HG03060 (cell line): ENCODE results near the gene DNAJB11.
"Not testable (repeated sequence)": the region's sequence is repeated elsewhere in the genome, so short reads cannot be mapped to it uniquely, and the experiment has no call there.

ENCODE experiments used
- ATAC-seq: cut with Tn5 transposase; IDR thresholded peaks from one replicate; pipeline ENCODE4 v1.9.1; 2021; ENCODE audit warnings: low read depth, moderate number of reproducible peaks; ENCODE audit not compliant: unreplicated experiment

DNAJB11 gene

DNA sequence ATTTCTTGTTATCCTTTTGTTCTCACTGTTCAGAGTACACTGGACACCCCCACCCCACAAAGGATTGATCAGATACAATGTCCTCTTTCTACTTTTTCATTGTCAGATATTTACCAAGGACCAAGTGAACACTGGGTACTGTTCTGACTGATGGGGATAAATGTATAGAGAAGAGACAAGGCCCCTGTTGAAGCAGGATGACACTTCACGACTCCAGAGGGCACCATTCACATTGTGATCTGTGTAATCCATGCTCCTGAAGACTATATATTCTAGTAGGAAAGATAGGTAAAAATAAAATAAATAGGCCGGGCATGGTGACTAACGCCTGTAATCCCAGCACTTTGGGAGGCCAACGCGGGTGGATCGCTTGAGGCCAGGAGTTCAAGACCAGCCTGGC, 19.1 kb upstream of the DNAJB11 start:
- no peak for ATAC-seq

DNA sequence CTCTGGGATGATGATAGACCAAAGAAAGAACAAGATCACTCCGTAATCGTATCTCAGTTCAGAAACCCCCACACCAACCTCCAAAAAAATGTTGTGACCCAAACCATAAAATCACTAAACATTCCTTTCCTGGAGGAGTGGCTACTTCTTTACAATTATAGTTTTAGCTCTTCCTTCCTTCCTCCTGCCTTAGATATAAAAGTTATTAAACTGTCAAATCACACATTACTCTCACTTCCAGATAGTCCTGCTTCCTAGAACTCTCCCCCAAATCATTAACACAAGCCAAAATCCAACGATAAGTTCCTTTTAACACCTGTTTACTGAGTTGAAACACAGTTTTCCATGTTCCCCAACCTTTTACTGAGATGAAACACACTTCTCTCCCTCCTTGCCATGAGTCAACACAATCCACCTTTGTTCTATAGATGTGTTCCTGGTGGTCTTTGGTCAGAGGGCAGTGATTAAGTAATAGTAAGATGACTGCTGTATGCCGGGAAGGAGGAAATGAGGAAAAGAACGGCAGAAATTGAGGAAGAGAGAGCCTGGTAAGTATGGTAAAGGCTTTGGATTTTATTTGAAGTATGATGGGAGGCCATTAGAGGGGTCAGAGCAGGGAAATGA, 18.0 kb upstream of the DNAJB11 start:
- no peak for ATAC-seq

DNA sequence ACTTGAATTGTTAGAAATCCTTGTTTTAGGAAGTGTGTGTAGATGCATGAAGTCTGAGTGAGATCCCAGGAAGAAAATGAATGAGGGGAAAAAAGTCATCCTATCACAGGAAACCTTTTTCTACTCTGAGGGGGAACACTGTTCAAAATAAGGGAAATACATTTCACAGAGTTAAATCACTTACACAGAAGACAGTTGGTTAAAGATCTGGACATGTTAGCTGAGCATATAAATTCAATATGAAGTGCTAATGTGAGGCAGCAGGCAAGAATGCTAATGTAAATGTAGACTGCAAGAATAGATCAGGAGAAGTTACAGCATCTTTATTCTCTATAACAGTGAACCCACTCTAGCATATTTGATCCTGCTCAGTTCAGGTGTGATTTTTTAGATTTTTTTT, 5.9 kb upstream of the DNAJB11 start:
- no peak for ATAC-seq

DNA sequence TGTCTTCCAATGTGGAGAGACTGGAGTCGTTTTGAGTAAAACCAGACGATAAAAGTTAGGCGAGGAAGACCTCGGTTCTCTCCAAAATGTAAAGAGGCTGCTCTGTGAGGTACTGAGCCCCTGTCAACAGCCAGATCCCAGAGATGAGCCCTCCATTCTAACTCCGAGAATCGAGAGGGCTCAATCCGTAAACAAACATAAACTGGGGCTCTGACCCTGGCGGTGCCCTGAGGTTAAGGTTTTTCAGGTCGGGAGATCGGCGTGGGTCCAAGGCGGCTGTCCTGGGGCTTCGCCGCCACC, 3.8 kb upstream of the DNAJB11 start:
- ATAC-seq = no peak

DNA sequence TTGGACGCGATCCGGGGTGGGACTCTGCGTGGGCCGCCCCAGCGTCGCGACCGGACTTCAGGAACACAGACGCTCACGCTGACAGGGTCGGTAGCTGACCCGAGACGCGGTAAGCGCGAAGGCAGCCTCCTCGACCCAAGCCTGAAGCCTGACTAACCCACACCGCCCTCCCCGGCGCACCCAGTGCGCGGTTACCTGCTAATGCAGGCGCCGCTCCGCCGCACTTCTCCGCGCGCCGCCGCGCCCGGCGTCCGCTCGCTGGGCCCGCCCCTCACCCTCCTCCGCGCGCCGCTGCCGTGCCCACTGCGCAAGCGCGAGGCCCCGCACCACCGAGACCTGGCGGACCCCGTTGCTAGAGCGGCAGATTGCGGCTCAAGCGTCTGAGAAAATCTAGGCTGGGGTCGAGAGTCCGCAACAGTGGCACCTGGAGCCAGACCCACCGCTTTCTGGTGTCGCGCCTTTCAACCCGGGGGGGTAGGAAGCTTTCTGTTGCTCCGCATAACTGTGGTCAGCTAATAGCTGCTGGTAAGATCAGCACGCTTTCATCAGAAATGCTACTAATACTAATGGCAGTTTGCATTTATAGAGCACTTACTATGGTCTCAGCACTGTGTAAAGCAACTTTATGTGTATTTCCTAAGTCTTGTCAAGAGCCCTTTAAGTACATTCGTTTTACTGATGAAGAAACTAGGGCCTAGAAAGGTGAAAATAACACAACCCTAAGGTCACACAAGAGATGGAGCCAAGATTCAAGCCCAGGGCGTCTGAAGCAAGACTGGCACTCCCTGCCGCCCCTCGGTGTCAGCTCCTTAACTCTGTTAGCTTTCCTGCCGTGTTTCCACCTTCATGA, 3.2 kb upstream of the DNAJB11 start, which contains the start of gene TBCCD1:
Gene TBCCD1, minus strand, starts transcription at position 268 of the 850 bp plus-strand sequence. CDS start 3,010 bp downstream, outside the sequence.
- ATAC-seq = peak; percentile 26

DNA sequence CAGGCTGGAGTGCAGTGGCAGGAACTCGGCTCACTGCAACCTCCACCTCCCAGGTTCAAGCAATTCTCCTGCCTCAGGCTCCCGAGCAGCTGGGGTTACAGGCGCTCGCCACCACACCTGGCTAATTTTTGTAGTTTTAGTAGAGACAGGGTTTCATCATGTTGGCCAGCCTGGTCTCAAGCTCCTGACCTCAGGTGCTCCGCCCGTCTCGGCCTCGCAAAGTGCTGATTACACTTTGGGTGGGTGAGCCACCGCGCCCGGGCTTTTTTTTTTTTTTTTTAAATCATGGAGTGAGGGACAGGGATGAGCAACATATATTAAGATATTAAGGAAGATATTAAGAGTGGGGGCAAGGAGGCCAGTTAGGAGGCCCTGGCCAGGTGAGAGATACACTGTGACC, 1.2 kb upstream of the DNAJB11 start:
- not testable (repeated sequence) for ATAC-seq

DNA sequence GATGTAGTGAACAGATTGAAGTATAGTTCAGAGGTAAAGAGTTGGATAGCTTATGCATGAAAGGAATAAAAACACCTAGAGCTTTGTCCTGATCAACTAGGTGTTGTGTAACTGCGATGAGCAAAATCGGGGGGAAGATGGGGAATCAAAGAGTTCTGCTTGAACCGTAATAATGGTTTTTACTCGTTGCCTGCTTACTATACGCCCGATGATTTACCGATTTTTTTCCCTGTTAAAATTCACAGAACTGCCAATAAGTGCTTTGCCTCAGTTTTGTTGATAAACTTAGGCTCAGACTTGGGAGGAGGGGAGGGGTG, 783 bp upstream of the DNAJB11 start:
- ATAC-seq = no peak

DNA sequence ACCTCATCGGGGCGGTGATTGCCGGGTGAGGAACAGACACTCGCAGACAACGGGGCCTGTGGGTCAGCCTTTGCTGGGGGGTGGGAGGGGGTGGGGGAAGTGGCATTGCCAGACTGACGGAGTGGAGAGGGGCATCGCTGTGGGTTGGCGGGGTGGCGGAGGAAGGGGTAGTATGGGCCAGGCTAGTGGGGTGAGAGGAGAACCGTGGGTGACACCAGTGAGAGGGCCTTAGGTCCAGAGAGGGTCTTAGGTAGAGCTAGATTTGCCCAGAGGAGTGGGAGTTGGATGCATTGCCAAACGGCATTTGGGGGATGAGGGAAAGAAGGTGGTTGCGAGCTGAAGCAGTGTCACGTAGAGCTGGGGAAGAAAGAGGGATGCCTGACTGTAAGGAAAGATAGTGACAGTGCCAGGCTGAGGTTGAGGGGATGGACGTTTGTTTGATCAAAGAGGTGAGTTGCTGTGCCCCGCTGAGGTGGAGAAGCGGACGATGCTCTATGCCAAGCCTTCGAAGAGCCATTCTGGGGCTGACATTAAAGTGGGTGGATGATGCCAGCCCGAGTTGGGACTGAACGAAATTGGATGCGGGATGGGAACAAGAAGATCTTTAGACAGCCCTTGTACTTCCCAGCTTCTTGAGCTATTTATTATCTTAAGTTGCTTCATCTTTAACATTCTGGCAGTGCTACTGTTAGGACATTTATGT, 572 bp downstream of the DNAJB11 start:
- ATAC-seq = no peak

DNA sequence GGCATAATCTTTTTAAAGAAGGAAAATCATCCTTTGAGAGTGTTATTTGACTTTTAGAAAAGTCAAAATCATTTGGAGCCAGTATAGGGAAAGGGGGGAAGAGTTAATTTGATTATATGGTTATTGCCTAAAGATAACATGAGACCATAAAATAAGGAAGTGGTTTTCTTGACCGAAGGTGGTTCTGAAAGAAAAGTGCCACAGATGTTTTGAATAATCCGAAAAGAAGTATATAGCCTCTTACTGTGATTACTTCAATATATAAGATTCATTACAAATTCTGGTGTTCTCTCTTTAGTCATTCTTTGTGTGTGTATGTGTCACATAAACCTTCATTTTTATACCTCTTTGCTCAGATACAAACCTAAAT, 1.1 kb downstream of the DNAJB11 start:
- no peak for ATAC-seq

DNA sequence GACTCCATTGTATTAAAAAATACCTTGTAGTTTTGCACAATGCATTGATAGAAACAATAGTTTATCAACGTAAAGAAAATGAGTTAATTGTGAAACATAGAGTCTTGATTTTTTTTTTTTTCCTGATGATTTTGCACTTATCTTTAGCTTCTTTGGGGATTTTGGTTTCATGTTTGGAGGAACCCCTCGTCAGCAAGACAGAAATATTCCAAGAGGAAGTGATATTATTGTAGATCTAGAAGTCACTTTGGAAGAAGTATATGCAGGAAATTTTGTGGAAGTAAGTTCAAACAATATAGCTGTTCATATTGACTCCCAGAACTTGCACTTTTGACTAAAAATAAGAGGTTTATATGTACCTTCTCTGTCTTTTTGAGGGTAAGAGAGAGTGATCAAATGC, 7.0 kb downstream of the DNAJB11 start:
- no peak for ATAC-seq

DNA sequence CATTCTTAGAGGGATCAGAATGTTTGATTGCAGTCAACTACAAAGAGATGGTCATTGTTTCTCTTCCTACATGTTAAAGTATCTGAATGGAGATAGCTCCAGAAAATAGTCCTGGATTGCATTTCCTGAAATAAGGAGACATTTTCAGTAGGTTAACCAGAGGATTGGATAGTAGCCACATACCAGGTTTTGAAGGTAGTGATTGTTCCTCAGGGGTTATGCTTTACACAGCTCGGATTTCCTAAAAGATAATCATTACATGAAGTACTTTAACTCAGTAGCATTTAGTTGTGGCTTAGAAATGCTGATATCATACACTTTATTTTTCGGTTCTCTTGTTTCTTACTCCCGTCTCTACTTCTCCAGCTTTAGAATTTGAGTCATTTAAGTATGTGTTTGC, 10.3 kb downstream of the DNAJB11 start:
- no peak for ATAC-seq

DNA sequence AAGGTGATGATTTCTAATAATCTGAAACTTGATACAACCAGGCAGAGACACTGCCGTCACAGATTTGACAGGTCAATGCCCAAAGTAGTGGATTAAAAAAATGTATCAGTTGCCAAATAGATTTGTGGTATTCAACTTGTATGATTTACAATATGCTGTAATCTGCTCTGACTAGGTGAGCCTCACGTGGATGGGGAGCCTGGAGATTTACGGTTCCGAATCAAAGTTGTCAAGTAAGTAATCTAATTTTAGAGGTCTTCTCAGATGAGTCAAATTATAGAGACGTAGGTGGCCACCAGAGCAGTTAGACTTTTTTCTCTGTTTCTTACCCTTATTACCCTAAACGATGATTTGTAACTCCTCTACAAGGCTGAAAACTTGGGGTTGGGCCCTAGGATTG, 12.0 kb downstream of the DNAJB11 start:
- no peak for ATAC-seq

DNA sequence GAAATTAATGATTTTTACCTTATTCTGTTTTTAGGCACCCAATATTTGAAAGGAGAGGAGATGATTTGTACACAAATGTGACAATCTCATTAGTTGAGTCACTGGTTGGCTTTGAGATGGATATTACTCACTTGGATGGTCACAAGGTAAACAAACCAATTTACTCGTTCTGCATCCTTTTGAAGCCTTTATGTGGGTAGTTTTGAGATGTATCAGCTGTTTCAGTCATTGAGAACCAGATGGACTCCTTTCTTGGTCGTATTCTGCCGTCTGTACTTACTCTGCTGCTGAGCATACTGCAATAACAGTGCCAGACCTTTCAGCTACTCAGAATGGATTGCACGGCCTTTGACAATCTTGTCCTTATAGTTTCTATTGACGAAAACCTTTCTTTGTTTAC, 13.3 kb downstream of the DNAJB11 start:
- no peak for ATAC-seq

DNA sequence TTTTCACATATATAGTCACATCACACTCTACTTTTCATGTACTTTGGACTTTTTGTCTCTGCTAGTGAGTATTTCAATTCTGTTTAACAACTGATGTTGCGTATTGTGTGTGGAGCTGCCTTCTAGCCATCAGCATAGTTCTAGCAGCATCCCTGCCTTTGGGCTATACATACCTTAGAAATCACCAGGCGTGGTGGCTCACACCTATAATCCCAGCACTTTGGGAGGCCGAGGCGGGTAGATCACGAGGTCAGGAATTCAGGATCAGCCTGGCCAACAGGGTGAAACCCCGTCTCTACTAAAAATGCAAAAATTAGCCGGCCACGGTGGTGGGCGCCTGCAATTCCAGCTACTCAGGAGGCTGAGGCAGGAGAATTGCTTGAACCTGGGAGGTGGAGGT, 15.7 kb downstream of the DNAJB11 start:
- ATAC-seq = not testable (repeated sequence)

DNA sequence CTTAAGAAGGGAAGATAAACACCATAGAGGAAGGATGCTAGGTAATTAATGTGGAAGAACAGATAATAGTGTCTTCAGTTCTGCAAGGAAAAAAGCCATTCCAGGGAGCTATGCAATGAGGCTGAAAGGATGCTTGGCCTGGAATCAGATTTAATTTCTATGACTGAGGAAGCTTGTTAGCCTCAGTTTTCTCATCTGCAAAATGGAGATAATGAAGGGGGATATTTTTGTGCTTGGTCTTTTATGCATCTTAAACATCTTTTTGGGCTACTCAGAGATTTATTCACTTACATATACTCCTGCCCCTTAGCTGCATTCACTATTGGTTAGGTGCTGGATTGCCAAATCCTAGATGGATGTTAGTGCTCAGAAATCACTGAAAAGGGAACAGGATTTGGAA, 16.7 kb downstream of the DNAJB11 start:
- ATAC-seq = no peak

DNA sequence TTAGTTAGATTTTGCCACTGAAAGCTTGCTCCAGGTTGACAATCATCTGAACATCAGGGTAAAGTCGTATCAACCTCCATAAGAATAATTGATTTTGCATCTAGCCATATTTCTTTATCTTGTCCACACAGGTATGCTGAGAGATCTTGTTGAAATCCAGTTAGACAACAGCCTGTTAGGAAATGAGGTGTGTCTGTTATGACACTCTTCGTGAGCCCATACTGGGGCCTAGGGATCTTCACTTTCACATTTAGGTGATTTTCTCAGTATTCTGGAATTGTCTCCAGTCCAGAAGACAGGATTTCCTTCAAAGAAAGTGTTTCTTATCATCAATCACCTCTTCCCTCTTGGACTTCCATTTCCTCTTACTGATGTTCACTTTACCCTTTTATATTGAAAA, 18.1 kb downstream of the DNAJB11 start:
- ATAC-seq = no peak

DNA sequence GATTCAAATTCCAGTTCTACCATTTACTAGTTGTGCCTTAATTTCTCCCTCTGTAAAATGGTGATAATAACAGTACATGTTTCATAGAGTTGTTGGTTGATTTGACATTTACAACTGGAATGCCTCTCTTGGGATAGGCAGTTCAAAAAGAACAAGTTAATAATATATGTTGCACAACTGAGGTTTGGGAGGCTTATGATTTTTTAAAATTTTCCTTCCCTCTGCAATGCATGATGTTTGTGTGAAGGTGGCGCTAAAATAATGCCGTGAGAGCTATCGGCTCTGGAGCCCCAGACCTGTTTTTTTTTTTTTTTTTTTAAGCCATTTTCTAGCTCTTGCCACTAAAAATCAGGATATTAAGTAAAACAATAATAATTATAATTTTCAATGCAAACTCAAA, 18.6 kb downstream of the DNAJB11 start:
- no peak for ATAC-seq

DNA sequence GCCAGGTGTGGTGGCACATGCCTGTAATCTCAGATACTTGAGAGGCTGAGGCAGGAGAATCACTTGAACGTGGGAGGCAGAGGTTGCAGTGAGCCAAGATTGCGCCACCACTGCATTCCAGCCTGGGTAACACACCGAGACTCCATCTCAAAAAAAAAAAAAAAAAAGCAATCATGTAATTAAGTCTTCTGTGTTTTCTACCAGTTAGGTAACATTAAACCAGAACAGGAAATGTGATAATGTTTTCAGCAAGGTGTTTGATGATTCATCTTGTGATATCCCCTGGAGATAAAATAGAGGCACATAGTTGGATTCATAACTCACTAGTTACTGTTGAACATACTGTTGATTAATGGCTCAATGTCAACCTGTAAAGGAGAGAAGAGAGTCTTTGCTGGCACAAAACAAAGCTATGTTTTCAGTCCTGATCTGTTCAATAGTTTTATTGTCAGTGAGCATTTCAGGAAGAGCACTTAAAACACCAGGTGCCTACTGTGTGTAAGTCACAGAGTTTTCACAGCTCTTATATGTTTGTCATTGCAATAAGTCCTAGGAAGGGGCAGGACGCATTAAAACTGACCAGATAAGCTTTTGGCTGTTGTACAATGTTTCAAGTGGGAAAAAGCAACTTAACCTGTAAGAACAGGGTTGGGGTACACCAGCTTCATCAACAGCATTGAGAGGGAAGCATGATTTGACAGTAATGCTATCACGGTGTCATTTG, 19.5 kb downstream of the DNAJB11 start:
- ATAC-seq = no peak

DNA sequence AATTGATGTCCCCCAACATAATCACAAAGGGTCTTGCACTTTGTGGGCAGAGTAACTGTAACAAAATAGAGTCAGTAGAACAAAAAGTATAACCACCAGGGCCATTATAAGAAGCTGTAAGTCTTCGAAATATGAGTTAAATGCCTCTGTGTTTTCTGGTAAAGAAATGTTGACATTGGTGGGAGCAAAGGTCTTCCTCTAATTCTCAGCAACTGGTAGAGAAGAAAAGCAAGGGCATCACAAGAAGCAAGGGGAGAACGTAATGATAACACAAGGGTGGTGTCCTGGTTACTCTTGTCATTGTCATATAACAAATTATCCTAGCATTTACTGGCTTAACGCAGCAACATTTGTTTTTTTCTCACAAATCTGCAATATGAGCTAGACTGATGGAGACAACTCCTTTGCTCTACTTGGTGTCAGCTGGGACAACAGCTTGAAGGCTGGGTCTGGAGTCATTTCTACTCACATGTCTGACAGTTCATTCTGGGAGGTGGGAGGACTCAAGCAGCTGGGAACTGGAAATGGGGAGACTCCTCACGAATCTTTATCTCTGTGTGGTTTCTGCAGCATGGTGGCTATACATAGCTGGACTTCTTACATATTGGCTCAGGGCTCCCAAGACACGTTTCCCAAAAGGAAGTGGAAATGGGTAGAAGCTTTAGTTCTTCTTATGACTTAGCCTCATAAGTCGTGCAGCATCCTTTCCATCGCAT, 20.2 kb downstream of the DNAJB11 start:
- ATAC-seq = no peak

DNA sequence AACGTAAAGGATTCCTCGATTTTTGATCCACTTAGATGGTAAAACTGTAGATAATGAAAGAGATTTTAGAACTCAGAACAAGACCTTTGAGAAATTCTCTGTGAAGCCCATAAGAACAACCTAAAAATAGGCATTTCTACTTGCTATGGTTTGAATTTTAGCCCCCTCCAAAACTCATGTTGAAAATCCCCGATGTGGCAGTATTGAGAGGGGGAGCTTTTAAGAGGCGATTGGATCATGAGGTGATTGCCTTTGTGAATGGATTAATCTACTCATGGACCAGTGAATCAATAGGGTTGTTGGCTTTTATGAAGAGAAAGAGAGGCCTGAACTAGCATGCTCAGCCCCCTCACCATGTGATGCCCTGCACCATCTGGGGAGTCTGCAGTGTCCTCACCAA, 22.2 kb downstream of the DNAJB11 start:
- no peak for ATAC-seq

DNA sequence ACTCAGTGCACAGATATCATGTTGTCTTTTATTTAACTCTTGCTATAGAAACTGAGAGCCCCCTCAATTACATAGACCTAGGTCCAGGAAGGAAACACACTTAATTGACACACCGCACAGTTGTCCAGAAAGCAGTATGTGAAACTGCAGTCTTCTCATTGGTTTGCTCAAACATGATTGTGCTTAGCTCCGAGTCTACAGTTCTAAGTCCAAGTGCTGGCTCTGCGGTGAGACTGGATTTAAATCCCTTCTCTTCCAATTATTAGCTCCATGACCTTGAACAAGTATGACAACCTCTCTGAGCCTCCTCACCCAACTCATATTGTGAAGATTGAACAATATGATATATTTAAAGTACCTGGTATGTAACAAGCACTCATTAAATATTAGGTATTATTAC, 23.3 kb downstream of the DNAJB11 start:
- no peak for ATAC-seq
